GM18517 (cell line): ENCODE measurements around the gene EIF4E3.

Experiments
- ATAC-seq: cut with Tn5 transposase; IDR thresholded peaks from one replicate; pipeline ENCODE4 v1.9.1; 2021; ENCODE audit warnings: mild to moderate bottlenecking, moderate library complexity; ENCODE audit not compliant: unreplicated experiment

Gene EIF4E3

GRCh38 chr3:71723452-71724170 lies 1.6 kb downstream of the EIF4E3 start:
- ATAC-seq = peak; percentile 55

GRCh38 chr3:71722693-71723092 lies 2.5 kb downstream of the EIF4E3 start:
- no peak for ATAC-seq

GRCh38 chr3:71721651-71722157 lies 3.5 kb downstream of the EIF4E3 start:
- no peak for ATAC-seq

- no peak for ATAC-seq
These were observed 4.2 kb downstream of the EIF4E3 start for GRCh38 chr3:71721002-71721401.

GRCh38 chr3:71718072-71718471 lies 7.1 kb downstream of the EIF4E3 start:
- ATAC-seq = no peak

- no peak for ATAC-seq
These were observed 10.6 kb downstream of the EIF4E3 start for GRCh38 chr3:71714595-71714994.

GRCh38 chr3:71713041-71713440 lies 12.2 kb downstream of the EIF4E3 start:
- ATAC-seq = no peak

GRCh38 chr3:71710906-71711494 lies 14.2 kb downstream of the EIF4E3 start:
- ATAC-seq = peak; percentile 91

GRCh38 chr3:71709908-71710511 lies 15.2 kb downstream of the EIF4E3 start:
- no peak for ATAC-seq

- ATAC-seq = no peak
These were observed 16.6 kb downstream of the EIF4E3 start for GRCh38 chr3:71708476-71709105.

GRCh38 chr3:71707595-71707994 lies 17.6 kb downstream of the EIF4E3 start:
- ATAC-seq = no peak

- ATAC-seq = no peak
These were observed 19.5 kb downstream of the EIF4E3 start for GRCh38 chr3:71705681-71706080.

GRCh38 chr3:71704915-71705314 lies 20.3 kb downstream of the EIF4E3 start:
- ATAC-seq = no peak

GRCh38 chr3:71703797-71704196 lies 21.4 kb downstream of the EIF4E3 start:
- ATAC-seq = no peak

GRCh38 chr3:71702131-71703024 lies 22.8 kb downstream of the EIF4E3 start:
- ATAC-seq = no peak

GRCh38 chr3:71701251-71701762 lies 23.9 kb downstream of the EIF4E3 start:
- ATAC-seq = no peak

GRCh38 chr3:71695000-71695482 lies 30.2 kb downstream of the EIF4E3 start:
- ATAC-seq = no peak

GRCh38 chr3:71694358-71694999 lies 30.7 kb downstream of the EIF4E3 start:
- ATAC-seq = no peak

- no peak for ATAC-seq
These were observed 31.6 kb downstream of the EIF4E3 start for GRCh38 chr3:71693641-71694040.

GRCh38 chr3:71692139-71692538 lies 33.1 kb downstream of the EIF4E3 start:
- no peak for ATAC-seq
